Measurements from ENCODE around the gene ABCB11.

DNA sequence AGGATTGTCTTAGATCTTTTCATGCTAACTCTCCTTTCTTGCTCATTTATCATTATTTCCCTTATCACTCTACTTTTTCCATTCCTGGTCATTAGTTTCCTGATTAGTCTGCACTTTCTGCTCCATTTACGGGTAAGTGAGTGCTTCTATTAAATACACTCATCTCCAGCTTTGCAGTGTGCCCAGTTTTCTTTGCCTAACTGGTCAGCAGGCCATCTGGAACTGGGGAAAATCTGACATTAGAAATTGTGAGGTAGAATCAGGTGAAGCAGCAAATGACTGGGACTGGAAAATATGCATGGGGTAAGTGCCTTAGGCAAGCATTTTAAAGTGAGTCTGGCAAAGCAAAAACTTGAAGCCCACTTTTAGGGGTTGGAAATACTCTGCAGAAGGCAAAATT, 100.9 kb downstream of the ABCB11 start:
- TF ChIP-seq, protein P1, sequence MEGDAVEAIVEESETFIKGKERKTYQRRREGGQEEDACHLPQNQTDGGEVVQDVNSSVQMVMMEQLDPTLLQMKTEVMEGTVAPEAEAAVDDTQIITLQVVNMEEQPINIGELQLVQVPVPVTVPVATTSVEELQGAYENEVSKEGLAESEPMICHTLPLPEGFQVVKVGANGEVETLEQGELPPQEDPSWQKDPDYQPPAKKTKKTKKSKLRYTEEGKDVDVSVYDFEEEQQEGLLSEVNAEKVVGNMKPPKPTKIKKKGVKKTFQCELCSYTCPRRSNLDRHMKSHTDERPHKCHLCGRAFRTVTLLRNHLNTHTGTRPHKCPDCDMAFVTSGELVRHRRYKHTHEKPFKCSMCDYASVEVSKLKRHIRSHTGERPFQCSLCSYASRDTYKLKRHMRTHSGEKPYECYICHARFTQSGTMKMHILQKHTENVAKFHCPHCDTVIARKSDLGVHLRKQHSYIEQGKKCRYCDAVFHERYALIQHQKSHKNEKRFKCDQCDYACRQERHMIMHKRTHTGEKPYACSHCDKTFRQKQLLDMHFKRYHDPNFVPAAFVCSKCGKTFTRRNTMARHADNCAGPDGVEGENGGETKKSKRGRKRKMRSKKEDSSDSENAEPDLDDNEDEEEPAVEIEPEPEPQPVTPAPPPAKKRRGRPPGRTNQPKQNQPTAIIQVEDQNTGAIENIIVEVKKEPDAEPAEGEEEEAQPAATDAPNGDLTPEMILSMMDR (IDR thresholded peaks at IDR 0.05; ENCODE audit: low read depth, low read length, missing input control) = no peak
- TF ChIP-seq GABPA (IDR thresholded peaks at IDR 0.05 in 1 of 2, conservative IDR thresholded peaks at IDR 0.05 in 1 of 2) = no peak
- TF ChIP-seq RAD21 (IDR thresholded peaks at IDR 0.05) = no peak
- TF ChIP-seq FOXA1 (IDR thresholded peaks at IDR 0.05) = no peak
- TF ChIP-seq, protein P2, sequence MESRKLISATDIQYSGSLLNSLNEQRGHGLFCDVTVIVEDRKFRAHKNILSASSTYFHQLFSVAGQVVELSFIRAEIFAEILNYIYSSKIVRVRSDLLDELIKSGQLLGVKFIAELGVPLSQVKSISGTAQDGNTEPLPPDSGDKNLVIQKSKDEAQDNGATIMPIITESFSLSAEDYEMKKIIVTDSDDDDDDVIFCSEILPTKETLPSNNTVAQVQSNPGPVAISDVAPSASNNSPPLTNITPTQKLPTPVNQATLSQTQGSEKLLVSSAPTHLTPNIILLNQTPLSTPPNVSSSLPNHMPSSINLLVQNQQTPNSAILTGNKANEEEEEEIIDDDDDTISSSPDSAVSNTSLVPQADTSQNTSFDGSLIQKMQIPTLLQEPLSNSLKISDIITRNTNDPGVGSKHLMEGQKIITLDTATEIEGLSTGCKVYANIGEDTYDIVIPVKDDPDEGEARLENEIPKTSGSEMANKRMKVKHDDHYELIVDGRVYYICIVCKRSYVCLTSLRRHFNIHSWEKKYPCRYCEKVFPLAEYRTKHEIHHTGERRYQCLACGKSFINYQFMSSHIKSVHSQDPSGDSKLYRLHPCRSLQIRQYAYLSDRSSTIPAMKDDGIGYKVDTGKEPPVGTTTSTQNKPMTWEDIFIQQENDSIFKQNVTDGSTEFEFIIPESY (IDR thresholded peaks at IDR 0.05) = no peak
- TF ChIP-seq RXRA (IDR thresholded peaks at IDR 0.05) = no peak
- TF ChIP-seq, protein P3, sequence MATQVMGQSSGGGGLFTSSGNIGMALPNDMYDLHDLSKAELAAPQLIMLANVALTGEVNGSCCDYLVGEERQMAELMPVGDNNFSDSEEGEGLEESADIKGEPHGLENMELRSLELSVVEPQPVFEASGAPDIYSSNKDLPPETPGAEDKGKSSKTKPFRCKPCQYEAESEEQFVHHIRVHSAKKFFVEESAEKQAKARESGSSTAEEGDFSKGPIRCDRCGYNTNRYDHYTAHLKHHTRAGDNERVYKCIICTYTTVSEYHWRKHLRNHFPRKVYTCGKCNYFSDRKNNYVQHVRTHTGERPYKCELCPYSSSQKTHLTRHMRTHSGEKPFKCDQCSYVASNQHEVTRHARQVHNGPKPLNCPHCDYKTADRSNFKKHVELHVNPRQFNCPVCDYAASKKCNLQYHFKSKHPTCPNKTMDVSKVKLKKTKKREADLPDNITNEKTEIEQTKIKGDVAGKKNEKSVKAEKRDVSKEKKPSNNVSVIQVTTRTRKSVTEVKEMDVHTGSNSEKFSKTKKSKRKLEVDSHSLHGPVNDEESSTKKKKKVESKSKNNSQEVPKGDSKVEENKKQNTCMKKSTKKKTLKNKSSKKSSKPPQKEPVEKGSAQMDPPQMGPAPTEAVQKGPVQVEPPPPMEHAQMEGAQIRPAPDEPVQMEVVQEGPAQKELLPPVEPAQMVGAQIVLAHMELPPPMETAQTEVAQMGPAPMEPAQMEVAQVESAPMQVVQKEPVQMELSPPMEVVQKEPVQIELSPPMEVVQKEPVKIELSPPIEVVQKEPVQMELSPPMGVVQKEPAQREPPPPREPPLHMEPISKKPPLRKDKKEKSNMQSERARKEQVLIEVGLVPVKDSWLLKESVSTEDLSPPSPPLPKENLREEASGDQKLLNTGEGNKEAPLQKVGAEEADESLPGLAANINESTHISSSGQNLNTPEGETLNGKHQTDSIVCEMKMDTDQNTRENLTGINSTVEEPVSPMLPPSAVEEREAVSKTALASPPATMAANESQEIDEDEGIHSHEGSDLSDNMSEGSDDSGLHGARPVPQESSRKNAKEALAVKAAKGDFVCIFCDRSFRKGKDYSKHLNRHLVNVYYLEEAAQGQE (IDR thresholded peaks at IDR 0.05) = no peak
- TF ChIP-seq TAF1 (conservative IDR thresholded peaks at IDR 0.05) = no peak
- no peak for TF ChIP-seq SP1 (IDR thresholded peaks at IDR 0.05)
- TF ChIP-seq MAX (IDR thresholded peaks at IDR 0.05) = no peak
- TF ChIP-seq, protein P4, sequence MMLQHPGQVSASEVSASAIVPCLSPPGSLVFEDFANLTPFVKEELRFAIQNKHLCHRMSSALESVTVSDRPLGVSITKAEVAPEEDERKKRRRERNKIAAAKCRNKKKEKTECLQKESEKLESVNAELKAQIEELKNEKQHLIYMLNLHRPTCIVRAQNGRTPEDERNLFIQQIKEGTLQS (IDR thresholded peaks at IDR 0.05) = no peak
- no peak for TF ChIP-seq YY1 (IDR thresholded peaks at IDR 0.05)
- no peak for TF ChIP-seq EGR1 (IDR thresholded peaks at IDR 0.05; ENCODE audit: low read depth in 2 of 2)
- no peak for TF ChIP-seq HNF4A (conservative IDR thresholded peaks at IDR 0.05)
